ENCODE results near the gene SUPT5H. TPM values are rescaled to one million over a fixed set of nuclear protein-coding genes. Genes with fewer than 3 reads are reported as not detected.

The SUPT5H gene
- total RNA-seq, 1 experiment from 2014 or later, result 151 TPM

DNA sequence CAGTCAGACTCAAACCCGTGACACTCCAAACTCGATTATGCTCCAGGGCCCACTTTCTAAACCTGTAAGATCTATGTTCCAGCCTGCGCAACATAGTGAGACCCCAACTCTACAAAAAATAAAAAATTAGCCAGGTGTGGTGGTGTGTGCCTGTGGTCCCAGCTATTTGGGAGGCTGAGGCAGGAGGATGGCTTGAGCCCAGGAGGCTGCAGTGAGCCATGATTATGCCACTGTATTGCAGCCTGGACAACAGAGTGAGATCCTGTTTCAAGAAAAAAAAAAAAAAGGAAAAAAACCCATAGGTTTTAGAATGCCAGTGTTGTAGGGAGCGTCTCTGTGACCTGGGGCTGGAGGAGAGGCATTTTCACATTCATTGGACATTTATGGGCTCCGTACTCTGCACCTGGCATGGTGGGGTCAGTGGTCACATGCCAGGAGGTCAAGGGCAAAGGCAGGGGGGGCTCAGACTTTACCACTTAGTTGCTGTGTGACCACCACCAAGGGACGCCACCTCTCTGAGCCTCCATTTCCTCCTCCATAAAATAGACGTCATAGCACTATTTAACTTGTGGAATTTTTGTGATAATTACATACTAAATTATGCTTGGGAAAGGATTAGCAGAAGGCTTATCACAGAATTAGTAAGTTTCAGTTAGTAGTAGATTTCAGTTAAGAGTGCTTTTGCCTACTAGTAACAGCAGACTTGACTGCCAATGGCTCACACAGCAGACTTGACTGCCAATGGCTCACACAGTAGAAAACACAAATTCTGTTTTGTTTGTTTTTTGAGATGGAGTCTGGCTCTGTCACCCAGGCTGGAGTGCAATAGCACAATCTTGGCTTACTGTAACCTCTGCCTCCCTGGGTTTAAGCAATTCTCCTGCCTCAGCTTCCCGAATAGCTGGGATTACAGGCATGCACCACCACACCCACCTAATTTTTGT is 75.4 kb downstream of the SUPT5H start:
- DNase-seq (ENCODE audit: low spot score), result no peak

GRCh38 chr19:39524495-39524894 is 79.1 kb downstream of the SUPT5H start:
- no peak for DNase-seq (ENCODE audit: low spot score)

DNA sequence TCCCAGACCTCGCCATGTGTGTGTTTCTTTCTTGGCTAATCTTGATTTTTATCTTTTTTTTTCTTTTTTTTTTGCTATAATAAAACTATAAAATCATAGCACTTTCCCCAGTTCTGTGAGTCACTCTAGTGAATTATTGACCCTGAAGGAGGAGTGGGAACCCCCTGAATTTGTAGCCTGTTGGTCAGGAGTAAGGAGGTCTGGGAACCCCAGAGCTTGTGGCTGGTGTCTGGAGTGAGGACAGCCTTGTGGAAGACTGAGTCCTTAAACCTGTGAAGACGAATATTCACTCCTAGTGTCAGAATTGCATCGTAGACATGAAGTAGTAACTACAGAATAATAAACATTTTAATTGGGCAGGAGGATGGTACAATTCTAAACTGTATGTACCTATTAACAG is 79.8 kb downstream of the SUPT5H start:
- DNase-seq (ENCODE audit: low spot score), result no peak

Small RNAs within 50 kb of the gene (small RNA-seq; reads per million reads assigned to genes)
- gene MIR4530, result not detected

Other genes starting within 250 kb of the SUPT5H start
- gene NCCRP1, start 248.6 kb upstream of the SUPT5H start, total RNA-seq (2014; rRNA removed; shearing (Covaris generic)), result 0.31 TPM in 1 of 2 replicates, not detected in the other
- gene SYCN, start 241.3 kb upstream of the SUPT5H start, total RNA-seq (2014; rRNA removed; shearing (Covaris generic)), result not detected in 2 replicates
- gene IFNL3, start 200.6 kb upstream of the SUPT5H start, total RNA-seq (2014; rRNA removed; shearing (Covaris generic)), result not detected in 2 replicates
- gene IFNL4, start 196.7 kb upstream of the SUPT5H start, total RNA-seq (2014; rRNA removed; shearing (Covaris generic)), result not detected in 2 replicates
- gene IFNL2, start 177.2 kb upstream of the SUPT5H start, total RNA-seq (2014; rRNA removed; shearing (Covaris generic)), result not detected in 2 replicates
- not detected in 2 replicates for gene IFNL1, start 149.2 kb upstream of the SUPT5H start, total RNA-seq (2014; rRNA removed; shearing (Covaris generic))
- 0.38 and 0.44 TPM in 2 replicates for gene LRFN1, start 124.7 kb upstream of the SUPT5H start, total RNA-seq (2014; rRNA removed; shearing (Covaris generic))
- not detected in 2 replicates for gene GMFG, start 109.5 kb upstream of the SUPT5H start, total RNA-seq (2014; rRNA removed; shearing (Covaris generic))
- 220 and 230 TPM in 2 replicates for gene SAMD4B, start 103.2 kb upstream of the SUPT5H start, total RNA-seq (2014; rRNA removed; shearing (Covaris generic))
- gene PAF1, start 54.5 kb upstream of the SUPT5H start, total RNA-seq (2014; rRNA removed; shearing (Covaris generic)), result 109 and 115 TPM in 2 replicates
- 59.7 and 64.3 TPM in 2 replicates for gene MED29, start 54.2 kb upstream of the SUPT5H start, total RNA-seq (2014; rRNA removed; shearing (Covaris generic))
- 124 and 131 TPM in 2 replicates for gene ZFP36, start 38.7 kb upstream of the SUPT5H start, total RNA-seq (2014; rRNA removed; shearing (Covaris generic))
- gene PLEKHG2, start 32.9 kb upstream of the SUPT5H start, total RNA-seq (2014; rRNA removed; shearing (Covaris generic)), result 51.0 and 61.2 TPM in 2 replicates
- 798 and 1,020 TPM in 2 replicates for gene RPS16, start 9.6 kb upstream of the SUPT5H start, total RNA-seq (2014; rRNA removed; shearing (Covaris generic))
- gene TIMM50, start 35.3 kb downstream of the SUPT5H start, total RNA-seq (2014; rRNA removed; shearing (Covaris generic)), result 261 and 295 TPM in 2 replicates
- 0.15 TPM in 1 of 2 replicates, not detected in the other for gene DLL3, start 53.4 kb downstream of the SUPT5H start, total RNA-seq (2014; rRNA removed; shearing (Covaris generic))
- not detected in 2 replicates for gene SELENOV, start 69.6 kb downstream of the SUPT5H start, total RNA-seq (2014; rRNA removed; shearing (Covaris generic))
- 1.3 and 2.1 TPM in 2 replicates for gene EID2B, start 87.3 kb downstream of the SUPT5H start, total RNA-seq (2014; rRNA removed; shearing (Covaris generic))
- 18.8 and 21.9 TPM in 2 replicates for gene EID2, start 94.6 kb downstream of the SUPT5H start, total RNA-seq (2014; rRNA removed; shearing (Covaris generic))
- gene LGALS13, start 156.9 kb downstream of the SUPT5H start, total RNA-seq (2014; rRNA removed; shearing (Covaris generic)), result not detected in 2 replicates
- not detected in 2 replicates for gene LGALS16, start 210.3 kb downstream of the SUPT5H start, total RNA-seq (2014; rRNA removed; shearing (Covaris generic))

Measured in HT-29 (cell line).